COLO668 (cell line): ENCODE data around the gene MRGPRG.
"Not testable (repeated sequence)": the region's sequence is repeated elsewhere in the genome, so short reads cannot be mapped to it uniquely, and the experiment has no call there.

Source experiments
- DNase-seq: peaks from one replicate; lab custom pipeline; 2025; ENCODE audit not compliant: unreplicated experiment; lab: John Stamatoyannopoulos, UW

Gene MRGPRG

DNA sequence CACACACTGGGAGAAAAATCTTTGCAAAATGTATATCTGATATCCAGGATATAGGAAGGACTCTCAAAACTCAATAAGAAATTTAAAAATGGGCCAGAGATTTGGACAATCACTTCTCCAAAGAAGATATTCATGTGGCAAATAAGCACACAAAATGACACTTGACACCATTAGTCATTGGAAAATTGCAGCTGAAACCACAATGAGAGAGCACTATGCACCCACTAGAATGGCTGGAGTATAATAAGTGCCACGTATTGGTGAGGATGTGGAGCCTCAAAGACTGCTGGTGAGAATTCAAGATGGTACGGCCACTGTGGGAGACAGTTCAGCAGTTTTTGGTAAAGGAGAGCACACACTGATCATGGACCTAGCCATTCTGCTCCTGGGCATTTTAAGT, 40.7 kb downstream of the MRGPRG start:
- DNase-seq: no peak

DNA sequence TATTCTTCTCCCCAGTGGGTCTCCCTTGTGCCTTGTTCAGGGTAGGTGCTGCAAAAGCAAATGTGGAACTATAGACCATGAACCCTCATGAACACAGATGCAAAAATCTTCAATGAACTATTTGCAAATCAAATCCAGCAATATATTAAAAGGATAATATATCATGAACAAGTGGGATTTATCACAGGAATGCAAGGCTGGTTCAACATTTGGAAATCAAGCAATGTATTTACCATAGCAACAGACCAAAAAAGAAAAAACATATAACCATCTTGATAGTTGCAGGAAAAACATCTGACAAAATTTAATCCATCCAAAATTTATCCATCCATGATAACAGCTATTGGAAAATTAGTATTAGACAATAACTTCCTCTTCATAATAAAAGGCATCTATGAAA, 42.1 kb downstream of the MRGPRG start:
- no peak for DNase-seq

DNA sequence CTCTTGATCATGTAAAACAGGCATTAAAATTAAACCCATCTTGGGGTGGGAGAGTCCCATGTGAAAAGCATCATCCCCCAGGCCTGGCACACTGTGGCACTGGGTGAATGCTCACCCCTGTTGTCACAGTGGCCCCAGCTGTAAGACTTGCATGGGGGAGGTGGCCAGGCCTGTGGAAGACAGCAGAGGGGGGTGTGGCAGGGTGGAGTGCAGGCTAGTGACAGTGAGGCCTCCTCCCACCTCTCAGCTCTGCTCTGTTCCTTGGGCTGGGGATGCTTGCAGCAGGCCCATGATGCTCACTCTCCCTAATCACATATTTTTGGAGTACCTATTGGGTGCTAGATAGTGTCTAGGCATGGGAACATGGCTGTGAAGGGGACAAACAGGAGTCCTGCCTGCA, 43.4 kb downstream of the MRGPRG start:
- DNase-seq: no peak

DNA sequence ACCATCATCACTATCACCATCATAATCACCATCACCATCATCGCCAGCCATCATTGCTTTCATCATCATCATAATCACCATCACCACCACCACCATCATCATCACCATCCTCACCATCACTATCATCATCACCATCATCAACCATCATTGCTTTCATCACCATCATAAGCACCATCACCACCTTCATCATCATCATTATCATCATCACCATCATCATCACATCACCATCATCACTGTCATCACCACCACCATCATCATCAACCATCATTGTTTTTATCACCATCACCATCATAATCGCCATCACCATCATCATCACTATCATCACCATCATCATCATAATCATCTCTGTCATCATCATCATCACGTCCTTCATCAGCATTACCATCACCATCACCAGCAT, 44.2 kb downstream of the MRGPRG start:
- DNase-seq: no peak

DNA sequence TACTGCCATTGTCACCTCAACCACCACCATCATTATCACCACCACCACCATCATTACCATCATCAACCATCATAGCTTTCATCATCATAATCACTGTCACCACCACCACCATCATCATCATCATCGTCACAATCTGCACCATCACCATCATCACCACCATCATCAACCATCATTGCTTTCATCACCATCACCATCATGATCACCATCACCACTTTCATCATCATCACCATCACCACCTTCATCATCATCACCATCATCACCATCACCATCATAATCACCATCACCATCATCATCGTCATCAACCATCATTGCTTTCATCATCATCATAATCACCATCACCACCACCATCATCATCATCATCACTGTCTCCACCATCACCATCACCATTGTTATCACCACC, 44.8 kb downstream of the MRGPRG start:
- no peak for DNase-seq

DNA sequence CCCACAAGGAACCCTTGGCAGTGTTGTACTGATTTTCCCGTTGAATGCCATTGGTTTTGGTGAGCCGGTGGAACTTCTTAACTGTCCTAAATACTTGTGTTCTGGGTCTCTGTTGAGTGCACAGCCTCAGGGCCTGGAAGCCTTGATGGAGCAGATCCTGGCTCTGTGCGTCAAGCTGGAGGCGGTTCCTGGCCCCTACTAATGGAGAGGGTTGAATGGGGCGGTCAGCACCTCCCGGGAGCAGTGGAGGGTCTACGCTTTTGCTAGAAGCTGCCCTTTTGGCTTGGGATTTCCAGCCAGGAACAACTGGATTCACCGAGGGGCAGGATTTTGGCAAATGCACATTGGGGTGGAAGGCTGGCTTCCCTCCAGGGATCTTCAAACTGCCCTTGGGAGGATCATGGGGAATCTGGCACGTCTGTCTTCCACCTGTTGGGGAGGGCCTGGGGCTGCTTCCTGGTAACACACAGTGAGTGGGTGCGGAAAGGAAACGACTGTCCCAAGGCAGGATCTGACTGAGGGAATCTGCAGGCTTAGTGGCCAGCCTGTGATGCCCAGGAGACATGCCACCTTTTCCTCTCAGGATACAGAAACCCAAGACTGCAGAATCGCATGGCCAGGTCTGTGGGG, 46.6 kb downstream of the MRGPRG start:
- no peak for DNase-seq

DNA sequence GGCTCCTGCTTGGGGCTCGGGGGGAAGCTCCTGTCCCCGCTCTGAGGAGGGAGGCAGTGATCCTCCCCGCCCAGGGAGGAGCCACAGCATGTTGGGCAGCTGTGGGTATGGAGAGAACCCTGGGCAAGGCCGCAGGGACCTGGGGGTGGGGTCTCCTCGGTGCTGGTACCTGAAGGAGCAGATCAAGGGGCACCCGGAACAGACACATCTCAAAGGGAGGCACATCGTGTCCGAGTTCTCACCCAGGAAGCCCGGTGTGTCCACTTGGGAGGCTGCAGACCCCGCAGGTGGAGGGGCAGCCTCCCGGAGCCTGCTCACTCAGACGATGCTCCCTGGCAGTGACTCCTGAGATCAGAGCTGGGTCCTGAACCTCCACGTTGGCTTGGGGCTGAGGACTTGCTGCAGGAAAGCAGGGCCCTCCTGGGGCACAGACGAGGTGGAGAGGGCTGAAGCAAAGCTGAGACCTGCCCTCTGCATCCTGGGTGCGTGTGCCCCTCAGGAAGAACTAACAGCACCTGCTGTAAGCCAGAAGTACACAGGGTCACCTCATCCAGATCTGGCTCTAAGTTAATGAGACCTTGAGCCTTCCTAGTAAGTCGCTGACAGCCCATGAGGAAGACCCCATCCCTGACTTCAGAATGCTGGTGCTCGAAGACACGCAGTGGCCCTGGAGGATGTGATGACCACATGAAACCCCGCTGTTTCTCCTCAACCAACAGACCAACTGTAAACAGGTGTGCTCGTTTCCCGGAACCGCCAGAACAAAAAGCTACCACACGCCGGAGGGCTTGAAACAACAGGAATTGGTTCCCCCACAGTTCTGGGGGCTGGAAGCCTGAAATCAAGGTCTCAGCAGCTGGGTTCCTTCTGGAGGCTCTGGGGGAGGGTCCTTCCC, 47.6 kb downstream of the MRGPRG start:
- no peak for DNase-seq

DNA sequence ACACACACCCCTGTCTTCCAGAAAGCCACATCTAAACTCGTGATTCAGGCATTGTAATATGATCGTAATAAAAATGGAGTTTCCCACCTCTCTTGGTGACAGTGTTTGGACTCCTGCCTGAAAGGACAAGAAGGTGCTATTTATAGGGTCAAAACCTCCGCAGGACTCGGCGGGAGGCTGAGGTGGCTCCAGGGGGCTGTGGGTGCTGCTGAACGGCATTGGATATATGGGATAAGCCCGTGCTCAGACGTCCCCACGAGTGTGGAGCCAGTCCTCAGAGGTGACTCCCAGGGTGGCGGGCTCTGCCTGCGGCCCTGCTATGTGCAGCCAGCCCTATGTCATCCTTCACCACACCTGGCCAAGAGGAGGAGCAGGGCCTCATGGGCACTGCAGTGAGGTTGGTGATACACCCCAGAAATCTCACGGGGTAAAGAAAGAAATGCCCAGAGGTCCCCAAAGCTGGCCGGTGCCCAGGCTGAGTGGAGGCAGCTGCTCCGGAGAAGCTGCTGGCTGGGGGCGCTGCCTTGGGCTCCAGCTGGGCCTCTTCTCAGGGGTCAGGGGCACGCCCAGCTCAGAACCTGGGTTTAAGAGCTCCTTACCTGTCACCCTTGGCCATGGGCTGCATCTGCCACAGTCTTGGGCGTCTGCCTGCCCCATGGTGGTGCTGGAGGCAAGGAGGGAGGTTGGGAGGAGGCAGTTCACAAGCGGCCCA, 48.4 kb downstream of the MRGPRG start:
- no peak for DNase-seq

DNA sequence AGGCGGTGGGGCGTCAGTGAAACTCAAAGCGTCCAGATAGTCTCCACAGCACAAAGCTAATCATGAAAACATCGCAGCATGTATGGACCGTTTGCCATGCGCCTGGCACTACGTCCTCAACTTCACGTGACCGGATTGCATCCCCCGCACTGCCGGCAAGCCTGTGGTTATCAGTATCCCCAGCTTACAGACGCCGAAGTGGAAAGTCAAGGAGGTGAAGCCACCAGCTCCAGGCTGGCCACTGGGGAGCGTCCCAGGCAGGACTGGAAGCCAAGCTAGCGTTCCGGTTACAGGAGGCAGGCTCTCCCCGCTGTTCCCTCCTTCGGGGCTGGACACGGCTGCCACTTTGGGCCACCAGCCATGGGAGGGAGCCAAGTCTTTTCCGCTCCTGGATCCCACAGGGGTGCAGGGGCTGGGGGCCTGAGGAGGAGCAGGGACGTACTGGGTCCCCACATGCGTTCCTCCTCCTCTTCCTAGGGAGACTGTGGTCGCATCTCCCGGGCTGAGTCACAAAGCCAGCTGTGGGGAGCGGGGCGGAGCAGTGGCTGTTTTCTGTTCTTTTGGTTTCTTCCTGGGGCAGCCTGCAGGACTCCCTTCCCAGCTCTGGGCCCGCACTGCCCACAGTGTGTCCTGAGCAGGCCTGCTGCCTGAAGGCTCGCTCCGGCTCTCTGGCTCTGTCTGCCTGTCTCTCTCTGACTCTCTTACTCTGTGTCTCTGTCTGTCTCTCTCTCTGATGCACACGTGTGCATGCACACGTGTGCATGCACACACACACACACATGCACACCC, 49.2 kb downstream of the MRGPRG start:
- DNase-seq: no peak

DNA sequence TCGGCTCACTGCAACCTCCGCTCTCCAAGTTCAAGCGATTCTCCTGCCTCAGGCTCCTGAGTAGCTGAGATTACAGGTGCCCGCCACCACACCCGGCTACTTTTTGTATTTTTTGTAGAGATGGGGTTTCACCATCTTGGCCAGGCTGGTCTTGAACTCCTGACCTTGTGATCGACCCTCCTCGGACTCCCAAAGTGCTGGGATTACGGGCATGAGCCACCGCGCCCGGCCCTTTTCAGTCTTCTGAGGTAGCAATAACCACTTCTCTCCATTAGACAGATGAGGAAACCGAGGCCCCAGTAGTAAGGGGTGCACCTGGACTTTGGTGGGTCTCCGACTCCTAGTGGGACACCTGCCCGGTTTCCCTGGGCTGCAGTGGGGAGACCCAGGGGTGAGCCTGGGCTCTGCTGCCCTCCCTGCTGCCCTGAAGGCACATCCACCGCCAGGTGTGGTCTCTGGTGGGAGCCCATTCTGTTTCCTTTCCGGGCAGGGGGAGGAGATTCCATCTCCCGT, 49.8 kb downstream of the MRGPRG start:
- not testable (repeated sequence) for DNase-seq
